HepG2 (cell line): ENCODE measurements around the gene TULP3. TPM values are rescaled to one million over a fixed set of nuclear protein-coding genes. Genes with fewer than 3 reads are reported as not detected.

ENCODE experiments used
- CCAR2 ChIP-seq: fragments of 200-400 bp; formaldehyde crosslinking; optimal IDR thresholded peaks from 2 replicates; pipeline ENCODE3; 2018; ENCODE audit warnings: low read depth, mild to moderate bottlenecking, low read length, moderate library complexity
- DBP ChIP-seq: sonication (generic); formaldehyde crosslinking; IDR thresholded peaks from 2 replicates; pipeline ENCODE4 v1.4.0; 2020; ENCODE audit warnings: missing genetic modification reagents; ENCODE audit errors: not compliant biosample characterization
- HOXA9 ChIP-seq: sonication (generic); formaldehyde crosslinking; IDR thresholded peaks from 2 replicates; pipeline ENCODE4 v1.8.1; 2022; ENCODE audit warnings: missing genetic modification reagents, mild to moderate bottlenecking, moderate library complexity, borderline replicate concordance
- KDM6A ChIP-seq: IDR thresholded peaks from 2 replicates; pipeline ENCODE4 v1.6.1; 2016; ENCODE audit warnings: low read depth
- MLXIP ChIP-seq: sonication (generic); formaldehyde crosslinking; IDR thresholded peaks from 2 replicates; pipeline ENCODE4 v1.9.0; 2021; ENCODE audit warnings: missing genetic modification reagents, borderline replicate concordance
- MXD1 ChIP-seq: sonication (generic); formaldehyde crosslinking; IDR thresholded peaks from 2 replicates; pipeline ENCODE4 v1.4.0; 2020; ENCODE audit warnings: mild to moderate bottlenecking, missing genetic modification reagents
- SAP130 ChIP-seq: IDR thresholded peaks from 2 replicates; pipeline ENCODE4 v1.6.1; 2016; ENCODE audit warnings: low read depth
- SETDB1 ChIP-seq: sonication (generic); formaldehyde crosslinking; IDR thresholded peaks from 2 replicates; pipeline ENCODE4 v1.5.1; 2020; ENCODE audit warnings: missing genetic modification reagents, mild to moderate bottlenecking, borderline replicate concordance
- SOX13 ChIP-seq, 3 experiments: fragments of 450-650 bp in 1 of 3; sonication (generic) in 1 of 3; formaldehyde crosslinking in 1 of 3; IDR thresholded peaks in 2 of 3; conservative IDR thresholded peaks in 1 of 3; 2 replicates each; pipeline versions ENCODE4 v1.5.0 to v1.6.1; 2016 to 2020; ENCODE audit warnings: antibody characterized with exemption in 1 of 3, mild to moderate bottlenecking in 1 of 3, missing compliant biosample characterization in 1 of 3, missing genetic modification reagents in 1 of 3, moderate library complexity in 1 of 3
- SP5 ChIP-seq: IDR thresholded peaks from 2 replicates; pipeline ENCODE4 v1.6.1; 2016; ENCODE audit warnings: low read depth, borderline replicate concordance
- TFAP4 ChIP-seq: sonication (generic); IDR thresholded peaks from 2 replicates; pipeline ENCODE4 v1.6.1; 2016; ENCODE audit warnings: low read depth, borderline replicate concordance
- THRA ChIP-seq: sonication (generic); formaldehyde crosslinking; IDR thresholded peaks from 2 replicates; pipeline ENCODE4 v1.4.0; 2020; ENCODE audit warnings: missing genetic modification reagents, borderline replicate concordance
- TMF1 ChIP-seq: sonication (generic); formaldehyde crosslinking; IDR thresholded peaks from 2 replicates; pipeline ENCODE4 v1.8.1; 2022; ENCODE audit warnings: low read depth, missing genetic modification reagents
- TRIM24 ChIP-seq: sonication (generic); formaldehyde crosslinking; IDR thresholded peaks from 2 replicates; pipeline ENCODE4 v1.8.0; 2022; ENCODE audit warnings: mild to moderate bottlenecking, missing genetic modification reagents
- USF2 ChIP-seq, 2 experiments: sonication (generic) in 1 of 2; formaldehyde crosslinking in 1 of 2; IDR thresholded peaks; 2 replicates each; pipeline versions ENCODE4 v1.5.1 to v1.6.1; 2011 to 2020; ENCODE audit warnings: borderline replicate concordance in 1 of 2, low read depth in 1 of 2, low read length in 1 of 2, mild to moderate bottlenecking in 1 of 2, missing genetic modification reagents in 1 of 2, moderate library complexity in 1 of 2
- ZC3H13 ChIP-seq: sonication (generic); formaldehyde crosslinking; IDR thresholded peaks from 2 replicates; pipeline ENCODE4 v1.8.1; 2023; ENCODE audit warnings: mild to moderate bottlenecking, missing genetic modification reagents, moderate library complexity
- ZNF10 ChIP-seq: sonication (generic); formaldehyde crosslinking; IDR thresholded peaks from 2 replicates; pipeline ENCODE4 v1.4.0; 2020; ENCODE audit warnings: mild to moderate bottlenecking, low read depth, missing genetic modification reagents, borderline replicate concordance
- ZNF251 ChIP-seq: sonication (generic); formaldehyde crosslinking; IDR thresholded peaks from 2 replicates; pipeline ENCODE4 v1.9.0; 2021; ENCODE audit warnings: mild to moderate bottlenecking, missing genetic modification reagents
- ZNF30 ChIP-seq: sonication (generic); formaldehyde crosslinking; IDR thresholded peaks from 2 replicates; pipeline ENCODE4 v1.5.0; 2020; ENCODE audit warnings: mild to moderate bottlenecking, missing genetic modification reagents
- ZNF550 ChIP-seq: sonication (generic); formaldehyde crosslinking; IDR thresholded peaks from 2 replicates; pipeline ENCODE4 v1.4.0; 2020; ENCODE audit warnings: mild to moderate bottlenecking, missing genetic modification reagents, borderline replicate concordance
- ZNF605 ChIP-seq: sonication (generic); formaldehyde crosslinking; IDR thresholded peaks from 2 replicates; pipeline ENCODE4 v1.8.0; 2022; ENCODE audit warnings: mild to moderate bottlenecking, missing genetic modification reagents
- polyA plus RNA-seq, 8 experiments: library from polyadenylated mRNA; depleted of rRNA in 3 of 8; stranded (reverse) in 7 of 8; unstranded in 1 of 8; fragments of >200 nt; fragmentation: Illumina TruSeq in 4 of 8; extraction: Trizol in 4 of 8; gene quantifications; 2 replicates each; pipeline versions ENCODE4 v1.2.1 to v1.2.3, GENCODE V29; 2011 to 2016; ENCODE audit warnings: low read depth in 4 of 8, missing spikeins in 1 of 8, mixed read lengths in 1 of 8; ENCODE audit not compliant: insufficient read depth in 1 of 8
- total RNA-seq, 5 experiments: library from RNA; depleted of rRNA; stranded (reverse); fragments of >200 nt; fragmentation: Illumina TruSeq; extraction: Trizol; gene quantifications; 2 replicates each; pipeline ENCODE4 v1.2.3, GENCODE V29; 2016; ENCODE audit warnings: low read depth in 1 of 5

The TULP3 gene
- total and polyA plus RNA-seq, 2 of the 13 experiments (the other 11 are each of a cell fraction or from before 2014, with no cell fraction given): 11.2 to 13.2 TPM

GRCh38 chr12:2959192-2959504 is 68.5 kb downstream of the TULP3 start, which contains the start of gene TEAD4 (continued):
- TF ChIP-seq USF2 (IDR thresholded peaks at IDR 0.05; ENCODE audit: low read depth, low read length): no peak
- no peak for TF ChIP-seq USF2 (CRISPR knock-in tag; IDR thresholded peaks at IDR 0.05; ENCODE audit: borderline replicate concordance)
- TF ChIP-seq MXD1 (CRISPR knock-in tag): no peak; the same call in 1 of the 2 replicates
- TF ChIP-seq KDM6A (CRISPR knock-in tag): no peak
- no peak; the same call in 1 of the 2 replicates for TF ChIP-seq TMF1 (CRISPR knock-in tag)
- no peak for TF ChIP-seq SETDB1 (CRISPR knock-in tag)
- TF ChIP-seq ZNF30 (CRISPR knock-in tag): no peak
- TF ChIP-seq ZNF550: no peak
- TF ChIP-seq TFAP4: no peak; the same call in 1 of the 2 replicates
- peak; percentile 73; the same call in 1 of the 2 replicates for TF ChIP-seq SP5
- peak; percentile 8; the same call in 1 of the 2 replicates for TF ChIP-seq THRA
- TF ChIP-seq TRIM24 (CRISPR knock-in tag): no peak
- TF ChIP-seq ZC3H13: no peak
- TF ChIP-seq MLXIP (CRISPR knock-in tag): no peak
- no peak for TF ChIP-seq ZNF251
- TF ChIP-seq ZNF10 (CRISPR knock-in tag): no peak
- no peak for TF ChIP-seq CCAR2
- no peak for TF ChIP-seq DBP
- TF ChIP-seq SOX13 (IDR thresholded peaks at IDR 0.05): no peak
- no peak; a peak in 1 of 4 replicates for TF ChIP-seq SOX13 (CRISPR knock-in tag; conservative IDR thresholded peaks at IDR 0.05 in 1 of 2, IDR thresholded peaks at IDR 0.05 in 1 of 2)
- peak; percentile 58; the same call in 1 of the 2 replicates for TF ChIP-seq SAP130
- TF ChIP-seq ZNF605 (CRISPR knock-in tag): no peak
- TF ChIP-seq HOXA9: no peak; the same call in 1 of the 2 replicates
